GM21447 (cell line): ENCODE data around the gene MYRIP.

ENCODE experiments used
- ATAC-seq: cut with Tn5 transposase; IDR thresholded peaks from one replicate; pipeline ENCODE4 v1.9.1; 2021; ENCODE audit not compliant: unreplicated experiment

The MYRIP gene

GRCh38 chr3:40216471-40216870 lies 407.1 kb downstream of the MYRIP start:
- no peak for ATAC-seq

DNA sequence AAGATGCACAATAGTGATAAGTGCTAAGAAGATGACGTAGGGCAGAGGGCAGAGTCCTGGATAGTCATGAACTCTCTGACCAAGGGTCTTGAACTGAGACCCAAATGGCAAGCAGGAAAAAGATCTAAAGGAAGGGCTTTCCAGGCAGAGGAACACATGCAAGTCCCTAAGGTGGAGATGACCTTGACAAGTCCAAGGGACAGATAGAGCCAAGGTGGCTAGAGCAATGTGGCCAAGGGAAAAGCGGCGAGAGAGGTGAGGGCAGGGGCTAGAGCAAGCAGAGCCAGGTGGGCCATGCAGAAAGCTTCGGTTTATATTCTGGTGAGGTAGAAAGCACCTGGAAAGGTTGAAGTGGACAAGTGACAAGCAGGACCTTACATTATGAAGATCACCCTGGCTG lies 414.4 kb downstream of the MYRIP start:
- ATAC-seq: no peak

DNA sequence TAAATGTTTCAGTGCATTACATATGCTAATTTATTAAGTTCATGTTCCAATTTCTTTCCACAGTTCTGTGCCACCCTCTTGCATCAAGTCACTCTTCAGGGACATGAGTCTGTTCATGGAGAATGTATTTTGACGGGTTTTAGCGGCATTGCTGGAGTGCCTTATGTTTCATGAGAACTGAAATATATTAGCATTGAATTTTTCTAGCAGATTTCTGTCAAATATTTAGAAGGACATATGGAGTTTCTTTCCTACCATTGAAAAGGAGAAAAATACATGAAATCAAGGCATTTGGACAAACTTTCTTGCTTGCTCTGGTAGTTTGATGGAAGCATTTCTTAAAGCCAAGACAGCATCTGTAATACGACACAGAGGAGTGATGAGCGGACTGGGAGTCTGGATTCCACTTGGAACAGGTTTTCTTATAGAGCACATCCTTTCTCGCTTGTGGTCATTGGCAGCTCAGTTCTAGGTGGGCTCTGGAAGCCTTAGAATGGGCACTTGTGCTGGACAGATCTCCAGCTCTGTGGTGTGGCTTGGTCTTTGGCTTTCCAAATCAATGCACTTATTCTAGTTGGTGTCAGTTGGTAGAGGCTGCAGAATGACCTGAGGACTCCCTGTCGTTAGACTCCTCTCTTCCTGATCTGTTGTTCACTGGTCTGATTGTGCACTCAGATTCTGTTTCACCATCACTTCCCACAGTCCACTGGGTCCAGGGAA lies 415.5 kb downstream of the MYRIP start:
- no peak for ATAC-seq

GRCh38 chr3:40226636-40227035 lies 417.2 kb downstream of the MYRIP start:
- ATAC-seq: no peak

DNA sequence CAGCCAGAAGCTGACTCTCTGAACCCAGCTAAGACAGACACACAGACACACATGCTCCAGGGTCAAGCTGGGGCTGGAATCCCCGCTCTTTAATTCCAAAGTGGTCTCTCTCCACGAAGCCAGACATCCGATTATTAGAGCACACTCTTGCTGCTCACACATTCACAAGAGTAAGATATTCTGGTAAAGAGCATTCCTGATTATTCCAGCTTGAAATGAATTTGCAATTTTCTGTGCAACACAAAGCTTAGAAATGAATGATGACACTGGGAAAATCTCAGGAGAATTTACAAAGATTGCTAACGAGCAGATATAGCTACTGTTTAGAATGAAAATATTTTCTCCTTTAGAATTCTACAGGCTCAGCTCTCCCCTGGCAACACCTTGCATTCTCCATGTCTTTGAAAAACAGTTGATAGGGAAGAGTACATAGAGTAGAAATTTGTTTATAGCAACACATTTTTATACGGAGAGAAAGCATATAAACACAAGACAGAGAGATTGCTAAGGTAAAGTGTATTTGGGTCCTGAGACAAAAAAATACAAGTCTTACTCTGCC lies 419.5 kb downstream of the MYRIP start:
- no peak for ATAC-seq

DNA sequence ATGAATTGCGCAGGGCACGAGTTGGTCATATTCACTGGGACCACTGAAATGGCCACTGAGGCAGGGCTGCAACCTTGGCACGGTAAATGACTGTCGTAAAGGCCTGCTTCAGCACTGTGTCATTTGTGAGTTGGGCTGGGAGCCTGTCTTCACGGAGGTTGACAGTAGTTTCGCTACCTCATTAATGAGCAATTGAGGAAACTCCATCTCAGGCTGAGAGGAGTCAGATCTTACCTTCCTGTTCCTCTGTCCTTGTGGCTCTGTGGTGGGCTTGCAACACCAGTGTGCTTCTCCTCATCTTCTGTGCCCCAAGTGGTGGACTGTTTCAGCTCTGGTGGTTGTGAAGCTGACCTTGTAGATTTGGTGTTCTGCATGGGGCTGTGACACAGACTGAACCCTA lies 420.0 kb downstream of the MYRIP start:
- no peak for ATAC-seq

- ATAC-seq: no peak
These were observed 420.6 kb downstream of the MYRIP start for GRCh38 chr3:40229963-40230362.

GRCh38 chr3:40230382-40230781 lies 421.0 kb downstream of the MYRIP start:
- ATAC-seq: no peak

DNA sequence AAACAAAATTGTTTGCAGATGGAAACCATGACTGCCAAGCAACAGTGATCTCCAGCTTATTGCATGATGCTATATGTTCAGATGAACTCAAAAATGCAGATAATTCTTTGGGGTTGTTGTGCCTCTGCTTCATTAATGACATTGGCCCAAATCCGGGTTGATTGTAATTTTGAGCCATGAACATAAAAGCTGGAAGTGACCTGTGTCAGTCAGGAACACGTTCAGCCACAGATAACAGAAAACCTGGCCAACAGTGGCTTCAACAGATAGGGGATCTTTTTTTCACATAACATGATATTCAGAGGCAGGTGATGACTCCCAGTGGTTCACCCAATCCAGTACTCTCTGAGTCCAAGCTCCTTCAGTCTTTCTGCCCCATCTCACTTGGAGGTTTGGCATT lies 423.2 kb downstream of the MYRIP start:
- no peak for ATAC-seq

DNA sequence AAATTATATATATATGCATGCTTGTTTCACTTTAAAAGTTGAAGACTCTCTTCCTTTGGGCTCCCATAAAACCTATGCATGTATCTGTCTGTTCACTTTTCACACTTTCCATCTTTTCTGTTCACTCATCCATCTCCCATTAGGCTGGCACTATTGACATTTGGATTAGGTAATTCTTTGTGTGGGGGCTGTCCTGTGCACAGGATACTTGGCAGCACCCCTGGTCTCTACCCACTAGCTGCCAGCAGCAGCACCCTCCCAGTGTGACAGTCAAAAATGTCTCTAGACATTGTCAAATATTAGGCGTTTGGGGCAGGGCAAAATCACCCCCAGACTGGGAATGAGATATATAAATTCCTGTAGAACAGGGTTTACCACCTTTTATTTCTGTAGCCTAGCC lies 427.8 kb downstream of the MYRIP start:
- no peak for ATAC-seq

DNA sequence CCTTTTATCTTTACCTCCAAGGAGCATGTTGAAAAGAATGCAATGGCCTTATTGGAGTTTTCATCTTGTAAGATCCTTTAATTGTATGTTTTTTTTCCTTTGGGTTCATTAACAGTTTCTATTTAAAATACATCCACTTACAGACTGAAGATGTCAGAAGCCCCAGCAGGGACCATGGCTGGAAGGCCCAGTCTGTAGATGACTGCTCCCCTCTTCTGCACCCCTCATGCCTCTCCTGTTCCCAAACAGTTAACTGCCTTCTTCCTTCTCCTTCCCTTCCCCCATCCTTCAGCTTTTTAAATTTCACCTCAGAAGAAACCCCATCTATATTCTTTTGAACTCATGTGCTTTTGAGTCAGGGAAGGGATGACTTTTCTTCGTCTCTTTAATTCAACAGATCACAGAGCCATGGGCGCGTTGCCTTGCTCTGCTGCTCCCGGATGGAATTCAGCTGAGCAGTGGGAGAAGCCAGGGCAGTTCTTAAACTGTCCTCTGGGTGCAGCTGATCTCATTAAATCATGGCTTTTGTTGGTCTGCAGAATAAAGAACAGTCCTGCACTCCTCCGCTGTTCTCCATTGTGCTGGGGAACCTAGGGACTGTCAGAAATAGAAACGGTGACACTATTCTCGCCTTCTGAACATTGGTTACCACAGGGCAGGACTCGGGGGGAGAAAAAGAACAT lies 428.6 kb downstream of the MYRIP start:
- ATAC-seq: no peak

GRCh38 chr3:40240921-40241320 lies 431.5 kb downstream of the MYRIP start:
- no peak for ATAC-seq

GRCh38 chr3:40242216-40242615 lies 432.8 kb downstream of the MYRIP start:
- no peak for ATAC-seq

- ATAC-seq: no peak
These were observed 433.2 kb downstream of the MYRIP start for GRCh38 chr3:40242638-40243037.

GRCh38 chr3:40243056-40243455 lies 433.6 kb downstream of the MYRIP start:
- ATAC-seq: no peak

DNA sequence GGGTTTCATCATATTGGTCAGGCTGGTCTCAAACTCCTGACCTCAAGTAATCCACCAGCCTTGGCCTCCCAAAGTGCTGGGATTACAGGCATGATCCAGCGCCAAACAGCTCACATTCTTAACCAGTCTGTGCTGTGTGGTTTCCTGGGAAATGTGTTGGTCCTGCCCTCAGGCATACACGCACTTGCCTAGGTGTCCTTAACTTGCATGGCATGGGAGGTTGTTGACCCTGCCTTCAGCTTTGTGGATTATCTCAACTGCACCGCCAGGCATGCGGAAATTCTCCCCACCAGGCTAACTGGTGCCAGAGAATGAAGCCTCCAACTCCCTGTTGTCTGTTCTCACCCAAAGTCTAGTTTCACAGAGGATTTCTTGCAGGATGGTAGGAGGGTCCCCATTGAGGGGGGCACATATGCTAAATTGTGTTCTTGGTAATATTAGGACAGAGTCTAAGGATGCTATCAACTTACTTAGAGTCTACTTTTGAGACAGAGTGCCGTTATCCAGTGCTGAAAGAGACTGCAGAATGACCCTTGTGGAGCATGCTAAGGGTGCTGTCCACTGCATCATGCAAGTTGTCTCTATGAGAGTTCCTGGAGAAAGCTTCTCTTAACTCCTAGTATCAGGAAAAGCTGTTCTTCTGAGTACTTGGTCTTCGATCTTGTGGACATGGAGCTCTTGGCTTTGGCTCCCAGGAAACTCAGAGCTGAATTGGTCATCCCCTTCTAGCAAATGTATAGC lies 438.5 kb downstream of the MYRIP start:
- no peak for ATAC-seq

DNA sequence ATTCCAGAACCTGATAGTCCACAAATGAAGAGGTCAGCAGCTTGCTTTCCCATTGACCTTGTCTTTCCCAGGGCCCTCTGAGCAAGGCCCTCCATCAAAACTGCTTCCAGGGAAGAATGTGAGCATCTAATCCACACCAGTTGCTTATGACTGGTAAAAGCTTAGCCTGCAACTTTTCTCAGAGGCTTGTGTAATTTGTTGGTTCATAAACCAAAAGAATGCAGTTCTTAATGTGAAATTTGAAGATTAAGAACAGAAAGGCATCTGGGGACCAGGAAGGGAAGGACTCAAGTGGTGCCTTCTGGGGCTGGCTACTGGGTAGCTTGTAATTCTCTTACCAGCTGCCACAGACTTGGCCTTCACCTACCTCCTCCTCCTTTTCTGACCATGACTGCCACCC lies 439.2 kb downstream of the MYRIP start:
- ATAC-seq: no peak

DNA sequence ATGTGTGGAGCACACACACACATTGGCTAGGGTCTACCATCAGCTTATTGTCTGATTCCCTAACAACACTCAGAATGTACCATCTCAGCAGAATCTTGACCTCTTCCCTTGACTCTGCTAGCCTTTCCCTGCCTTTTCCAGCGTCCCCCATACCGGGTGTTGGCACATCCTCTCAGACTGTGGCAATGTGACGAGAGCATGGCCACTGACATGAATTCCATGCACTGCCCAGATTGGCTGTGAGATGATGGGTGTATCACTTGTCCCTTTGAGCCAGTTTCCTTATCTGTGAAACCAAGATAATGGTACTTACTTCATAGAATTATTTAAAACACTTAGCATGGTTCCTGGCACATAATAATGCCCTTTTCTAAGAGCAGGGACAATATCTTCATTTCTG lies 439.8 kb downstream of the MYRIP start:
- no peak for ATAC-seq

GRCh38 chr3:40254491-40254890 lies 445.1 kb downstream of the MYRIP start:
- ATAC-seq: no peak

GRCh38 chr3:40254891-40255290 lies 445.5 kb downstream of the MYRIP start:
- no peak for ATAC-seq

DNA sequence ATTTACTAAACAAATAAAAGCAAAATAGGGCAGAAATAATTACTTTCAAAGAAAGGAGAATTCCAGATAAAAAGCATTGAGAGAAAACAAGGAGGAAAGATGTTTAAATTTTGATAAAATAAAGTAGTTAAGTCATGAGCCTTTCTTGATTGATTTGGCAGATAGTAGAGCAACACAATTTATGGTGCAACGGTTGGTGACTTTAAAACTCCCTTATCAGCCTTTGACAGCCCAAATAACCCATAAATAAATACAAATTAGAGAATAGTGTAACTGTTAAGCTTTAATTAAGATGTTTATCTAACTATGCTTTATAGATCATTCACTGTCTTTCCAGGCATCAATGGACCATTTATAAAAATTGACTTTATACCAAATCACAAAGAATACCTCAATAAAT lies 446.1 kb downstream of the MYRIP start:
- ATAC-seq: no peak

GRCh38 chr3:40258064-40258463 lies 448.7 kb downstream of the MYRIP start:
- no peak for ATAC-seq
